ENCODE measurements around the gene ARHGEF26. TPM values are rescaled to one million over a fixed set of nuclear protein-coding genes. Genes with fewer than 3 reads are reported as not detected.

Gene ARHGEF26
- total and polyA plus RNA-seq, 2 experiments from 2014 or later: 0.40 to 0.65 TPM

- Histone ChIP-seq H4K20me1 (ENCODE audit: insufficient read depth) (no peaks in the 10 kb centered on the region), H3K27me3 (replicated peaks; ENCODE audit: insufficient read depth) (no peaks in the 10 kb centered on the region)
Observed at GRCh38 chr3:154273381-154273780, 152.2 kb downstream of the ARHGEF26 start.

GRCh38 chr3:154274348-154274747 is 153.2 kb downstream of the ARHGEF26 start:
- Histone ChIP-seq H3K9me3 (ENCODE audit: low read depth) (no peaks in the 10 kb centered on the region), H3K27me3 (replicated peaks; ENCODE audit: insufficient read depth) (no peaks in the 10 kb centered on the region), H3K4me3 (no peak overlapping the region), H3K4me1 (ENCODE audit: insufficient read depth) (no peaks in the 10 kb centered on the region), H2AFZ (no peak overlapping the region), H3K79me2 (ENCODE audit: insufficient read depth) (0 out of 2 replicates have a peak, but pooled peaks cover 7% of the 10 kb centered on the region), H3K9me2 (ENCODE audit: insufficient read depth) (no peaks in the 10 kb centered on the region), H4K20me1 (ENCODE audit: insufficient read depth) (no peaks in the 10 kb centered on the region), H3K27ac (no peak overlapping the region), H3K9ac (no peak overlapping the region), H3F3A (ENCODE audit: insufficient read depth) (0 out of 2 replicates have a peak, but pooled peaks cover 6% of the 10 kb centered on the region), H3K36me3 (ENCODE audit: low read depth) (peaks cover 71% of the 10 kb centered on the region), H3K4me2 (ENCODE audit: unreplicated experiment) (no peak overlapping the region)
- no peak for DNase-seq
- in situ Hi-C loops (cut with MboI): no loop called here
- TF ChIP-seq EZH2 (IDR thresholded peaks at IDR 0.05; ENCODE audit: insufficient read depth, poor library complexity, severe bottlenecking): no peak
- no peak for TF ChIP-seq EZH2phosphoT487 (IDR thresholded peaks at IDR 0.05; ENCODE audit: insufficient read depth, low read depth)
- 62 to 63% methylated on average over 2 of the region's 2 CpGs for WGBS, 2 experiments (ENCODE audit: low coverage in 1 of 2, low lambda C conversion rate in 2 of 2, missing lambda C conversion rate in 2 of 2)

More at GRCh38 chr3:154273381-154273780, 152.2 kb downstream of the ARHGEF26 start:
- no peak overlapping the region for H2AFZ ChIP-seq
- no peaks in the 10 kb centered on the region for H3K9me3 ChIP-seq (ENCODE audit: low read depth)
- DNase-seq: no peak
- peaks cover 61% of the 10 kb centered on the region for H3K36me3 ChIP-seq (ENCODE audit: low read depth)
- 0 out of 2 replicates have a peak, but pooled peaks cover 6% of the 10 kb centered on the region for H3F3A ChIP-seq (ENCODE audit: insufficient read depth)
- no peaks in the 10 kb centered on the region for H3K4me1 ChIP-seq (ENCODE audit: insufficient read depth)
- no peak overlapping the region for H3K4me2 ChIP-seq (ENCODE audit: unreplicated experiment)
- H3K4me3 ChIP-seq: no peak overlapping the region
- TF ChIP-seq EZH2 (IDR thresholded peaks at IDR 0.05; ENCODE audit: insufficient read depth, poor library complexity, severe bottlenecking): no peak
- no peak for TF ChIP-seq EZH2phosphoT487 (IDR thresholded peaks at IDR 0.05; ENCODE audit: insufficient read depth, low read depth)
- H3K79me2 ChIP-seq (ENCODE audit: insufficient read depth): 0 out of 2 replicates have a peak, but pooled peaks cover 12% of the 10 kb centered on the region
- no peak overlapping the region for H3K9ac ChIP-seq
- no peaks in the 10 kb centered on the region for H3K9me2 ChIP-seq (ENCODE audit: insufficient read depth)
- no peak overlapping the region for H3K27ac ChIP-seq
- WGBS, 2 experiments (ENCODE audit: low coverage in 1 of 2, low lambda C conversion rate in 2 of 2, missing lambda C conversion rate in 2 of 2): 44 to 49% methylated on average over 2 of the region's 2 CpGs
- in situ Hi-C loops (cut with MboI): no loop called here

GRCh38 chr3:154275292-154275691 is 154.1 kb downstream of the ARHGEF26 start:
- Histone ChIP-seq H3K4me1 (ENCODE audit: insufficient read depth) (no peaks in the 10 kb centered on the region), H3F3A (ENCODE audit: insufficient read depth) (0 out of 2 replicates have a peak, but pooled peaks cover 6% of the 10 kb centered on the region), H3K27ac (no peak overlapping the region), H3K27me3 (replicated peaks; ENCODE audit: insufficient read depth) (no peaks in the 10 kb centered on the region), H4K20me1 (ENCODE audit: insufficient read depth) (no peaks in the 10 kb centered on the region), H3K9me3 (ENCODE audit: low read depth) (no peaks in the 10 kb centered on the region), H3K4me2 (ENCODE audit: unreplicated experiment) (no peak overlapping the region), H3K79me2 (ENCODE audit: insufficient read depth) (0 out of 2 replicates have a peak, but pooled peaks cover under 1% of the 10 kb centered on the region), H3K9me2 (ENCODE audit: insufficient read depth) (no peaks in the 10 kb centered on the region), H3K36me3 (ENCODE audit: low read depth) (peaks cover 72% of the 10 kb centered on the region), H3K9ac (no peak overlapping the region), H3K4me3 (no peak overlapping the region), H2AFZ (no peak overlapping the region)
- DNase-seq: no peak
- WGBS, 2 experiments (ENCODE audit: low coverage in 1 of 2, low lambda C conversion rate in 2 of 2, missing lambda C conversion rate in 2 of 2): 96 to 98% methylated on average over 2 of the region's 2 CpGs
- TF ChIP-seq EZH2phosphoT487 (IDR thresholded peaks at IDR 0.05; ENCODE audit: insufficient read depth, low read depth) (no peak), EZH2 (IDR thresholded peaks at IDR 0.05; ENCODE audit: insufficient read depth, poor library complexity, severe bottlenecking) (no peak)
- in situ Hi-C loops (cut with MboI): no loop called here

DNA sequence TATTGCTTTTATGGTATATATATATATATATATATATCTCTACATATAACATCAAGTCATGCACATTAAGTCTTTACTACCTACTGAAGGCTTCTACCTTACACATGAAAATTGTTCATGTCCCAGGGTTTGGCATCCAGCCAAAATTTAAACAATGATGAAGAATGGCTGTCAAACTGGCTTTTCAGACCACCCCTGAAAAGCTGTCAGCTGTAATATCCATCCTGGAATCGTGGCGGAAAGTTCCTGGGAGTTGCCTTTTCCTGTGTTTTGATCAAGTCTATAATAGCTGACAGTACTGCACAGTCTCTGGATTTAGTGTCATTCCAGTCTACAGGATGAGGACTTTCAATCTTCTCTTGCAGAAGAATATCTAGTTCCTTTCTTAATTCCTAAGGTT is 154.8 kb downstream of the ARHGEF26 start:
- Histone ChIP-seq H3K9ac (no peak overlapping the region), H3K4me1 (ENCODE audit: insufficient read depth) (no peaks in the 10 kb centered on the region), H3F3A (ENCODE audit: insufficient read depth) (0 out of 2 replicates have a peak, but pooled peaks cover 3% of the 10 kb centered on the region), H3K27me3 (replicated peaks; ENCODE audit: insufficient read depth) (no peaks in the 10 kb centered on the region), H3K4me2 (ENCODE audit: unreplicated experiment) (no peak overlapping the region), H3K27ac (no peak overlapping the region), H3K9me2 (ENCODE audit: insufficient read depth) (no peaks in the 10 kb centered on the region), H2AFZ (no peak overlapping the region), H3K79me2 (ENCODE audit: insufficient read depth) (no peaks in the 10 kb centered on the region), H3K36me3 (ENCODE audit: low read depth) (peaks cover 75% of the 10 kb centered on the region), H4K20me1 (ENCODE audit: insufficient read depth) (no peaks in the 10 kb centered on the region), H3K4me3 (no peak overlapping the region), H3K9me3 (ENCODE audit: low read depth) (no peaks in the 10 kb centered on the region)
- TF ChIP-seq EZH2 (IDR thresholded peaks at IDR 0.05; ENCODE audit: insufficient read depth, poor library complexity, severe bottlenecking) (no peak), EZH2phosphoT487 (IDR thresholded peaks at IDR 0.05; ENCODE audit: insufficient read depth, low read depth) (no peak)
- in situ Hi-C loops (cut with MboI): no loop called here
- 97 to 98% methylated on average over 2 of the region's 2 CpGs for WGBS, 2 experiments (ENCODE audit: low coverage in 1 of 2, low lambda C conversion rate in 2 of 2, missing lambda C conversion rate in 2 of 2)
- no peak for DNase-seq

Measured in GM23248 (cell line).